Mucosa of descending colon (tissue), 3 donors: ENCODE data around the gene TMEM150C. TPM values are rescaled to one million over a fixed set of nuclear protein-coding genes. Genes with fewer than 3 reads are reported as not detected.
"Not testable (repeated sequence)": the region's sequence is repeated elsewhere in the genome, so short reads cannot be mapped to it uniquely, and the experiment has no call there.

ENCODE experiments used
- ATAC-seq: fragments of 200-7000 bp; cut with Tn5 transposase; one replicate; pipeline ENCODE4 v1.9.1; 2020; ENCODE audit warnings: mild to moderate bottlenecking, moderate library complexity
- DNase-seq, 3 donors: peaks; one replicate each; pipeline ENCODE4 v3.0.0-alpha.2; 2020
- H3K36me3 ChIP-seq: fragments of 200-600 bp; one replicate; pipeline ENCODE4 v1.8.0; 2021; ENCODE audit warnings: low read depth, mild to moderate bottlenecking
- H3K4me1 ChIP-seq: fragments of 200-600 bp; one replicate; pipeline ENCODE4 v1.8.0; 2021; ENCODE audit warnings: low read depth, mild to moderate bottlenecking
- H3K4me3 ChIP-seq: fragments of 200-600 bp; one replicate; pipeline ENCODE4 v1.8.0; 2021; ENCODE audit warnings: mild to moderate bottlenecking
- H3K9me3 ChIP-seq: fragments of 200-600 bp; one replicate; pipeline ENCODE4 v1.8.0; 2021; ENCODE audit warnings: mild to moderate bottlenecking
- CTCF ChIP-seq: fragments of 200-600 bp; IDR thresholded peaks from one replicate; pipeline ENCODE4 v1.8.0; 2022; ENCODE audit warnings: antibody characterized with exemption, mild to moderate bottlenecking
- intact Hi-C, 2 donors: fragments of 100-400 bp; cut with DNase I in 1 of 2; cut with micrococcal nuclease in 1 of 2; formaldehyde crosslinking; loops; one replicate each; pipeline versions ENCODE4 v1.11.0 to v1.11.1; 2022; cut with DNase I, micrococcal nuclease
- total RNA-seq, 3 donors: library from RNA; stranded (reverse); fragmentation: NEBNext Ultra II Directional in 2 of 3; extraction: Animal tissue kit (Norgen Biotek cat#: 25700) in 2 of 3; gene quantifications; one replicate each; pipeline versions ENCODE4 v1.2.1 to v1.2.4, GENCODE V29; 2021 to 2023
- donor health status: DM: no; HTN: no; CAD: no; lungs with moderate emphysema.
- donor health status: DM: no; HTN: no; CAD: no.
- donor health status: DM: no; HTN: yes; CAD: no.

The TMEM150C gene
- total RNA-seq, 3 donors from 2014 or later, result 1.6 to 9.4 (median 3.4) TPM

- intact Hi-C loops, result no loop called here
- Histone ChIP-seq H3K9me3 (no peaks in the 10 kb centered on the region), H3K4me1 (no peaks in the 10 kb centered on the region), H3K36me3 (no peaks in the 10 kb centered on the region), H3K4me3 (no peak overlapping the region)
- DNase-seq (no peak), ATAC-seq (no peak)
- TF ChIP-seq CTCF, result no peak
Observed at GRCh38 chr4:82481506-82481840, 80.3 kb downstream of the TMEM150C start.

- Histone ChIP-seq H3K36me3 (no peaks in the 10 kb centered on the region), H3K9me3 (no peaks in the 10 kb centered on the region), H3K4me1 (no peaks in the 10 kb centered on the region), H3K4me3 (no peak overlapping the region)
- no peak for TF ChIP-seq CTCF
- intact Hi-C loops, result no loop called here
- ATAC-seq (no peak), DNase-seq (no peak)
Observed at GRCh38 chr4:82480771-82481505, 80.8 kb downstream of the TMEM150C start.

- no peak for TF ChIP-seq CTCF
- no peak overlapping the region for H3K4me3 ChIP-seq
- intact Hi-C loops, result no loop called here
- ATAC-seq (no peak), DNase-seq (no peak)
- no peaks in the 10 kb centered on the region for H3K4me1 ChIP-seq
- no peaks in the 10 kb centered on the region for H3K36me3 ChIP-seq
- no peaks in the 10 kb centered on the region for H3K9me3 ChIP-seq
Observed at GRCh38 chr4:82479562-82479961, 82.2 kb downstream of the TMEM150C start.

GRCh38 chr4:82477469-82477868, 84.3 kb downstream of the TMEM150C start:
- intact Hi-C loops, H3K9me3 ChIP-seq, H3K4me1 ChIP-seq, ATAC-seq, H3K4me3 ChIP-seq, DNase-seq, H3K36me3 ChIP-seq: not testable (repeated sequence)

GRCh38 chr4:82475931-82476330, 85.9 kb downstream of the TMEM150C start:
- intact Hi-C loops, H3K4me3 ChIP-seq, H3K4me1 ChIP-seq, H3K36me3 ChIP-seq, DNase-seq, H3K9me3 ChIP-seq, ATAC-seq: not testable (repeated sequence)

- ATAC-seq (no peak), DNase-seq (no peak)
Observed at GRCh38 chr4:82473621-82474164, 88.1 kb downstream of the TMEM150C start.

GRCh38 chr4:82473080-82473479, 88.7 kb downstream of the TMEM150C start:
- H3K4me1 ChIP-seq, H3K9me3 ChIP-seq, DNase-seq, H3K36me3 ChIP-seq, intact Hi-C loops, H3K4me3 ChIP-seq, ATAC-seq: not testable (repeated sequence)

More at GRCh38 chr4:82473621-82474164, 88.1 kb downstream of the TMEM150C start:
- intact Hi-C loops, result no loop called here
- Histone ChIP-seq H3K4me1 (no peaks in the 10 kb centered on the region), H3K4me3 (no peak overlapping the region), H3K9me3 (no peaks in the 10 kb centered on the region), H3K36me3 (no peaks in the 10 kb centered on the region)
- no peak for TF ChIP-seq CTCF
